Panc1 (cell line): ENCODE data around the gene PLCL1. TPM values are rescaled to one million over a fixed set of nuclear protein-coding genes. Genes with fewer than 3 reads are reported as not detected.

Source experiments
- ATAC-seq: fragments of 200-7000 bp; cut with Tn5 transposase; 2 replicates; pipeline ENCODE4 v1.9.1; 2020; ENCODE audit warnings: mild to moderate bottlenecking, moderate library complexity
- BruUV-seq: library from RNA; stranded (reverse); fragments of 400-500 nt; replicated peaks from 2 replicates; lab custom pipeline; 2021; lab: Mats Ljungman, UMichigan
- CTCF ChIA-PET: fragments of 300-600 bp; sonication (Branson Sonifier 250); formaldehyde crosslinking; loops from one replicate; lab custom pipeline; 2022; ENCODE audit warnings: antibody characterized with exemption; lab: Charles Lee
- POLR2A ChIA-PET: fragments of 300-600 bp; sonication (Branson Sonifier 250); formaldehyde crosslinking; loops from one replicate; lab custom pipeline; 2022; ENCODE audit warnings: antibody characterized with exemption; lab: Charles Lee
- DNase-seq: peaks from one replicate; pipeline ENCODE4 v3.0.0-alpha.2; 2010; ENCODE audit warnings: low read depth, low spot score
- H3K27ac ChIP-seq: 2 replicates; pipeline ENCODE4 v1.5.1; 2011; ENCODE audit warnings: mild to moderate bottlenecking, low read length, inconsistent platforms
- H3K27me3 ChIP-seq: fragments of 200-500 bp; sonication (Bioruptor generic); 2 replicates; pipeline ENCODE4 v1.6.0; 2014; ENCODE audit warnings: low read length, inconsistent platforms; ENCODE audit not compliant: control insufficient read depth, insufficient read depth
- H3K36me3 ChIP-seq: fragments of 200-500 bp; sonication (Bioruptor generic); 2 replicates; pipeline ENCODE4 v1.5.1; 2014; ENCODE audit warnings: inconsistent platforms, mild to moderate bottlenecking, low read length, moderate library complexity; ENCODE audit not compliant: control insufficient read depth, insufficient read depth
- H3K4me1 ChIP-seq: 2 replicates; pipeline ENCODE4 v1.5.1; 2011; ENCODE audit warnings: inconsistent platforms, mild to moderate bottlenecking, low read length, moderate library complexity; ENCODE audit not compliant: control insufficient read depth, insufficient read depth
- H3K4me3 ChIP-seq, 2 experiments: 2 replicates each; pipeline ENCODE4 v1.5.1; 2011 to 2012; ENCODE audit warnings: low read depth in 2 of 2, low read length in 2 of 2, mild to moderate bottlenecking in 2 of 2, inconsistent platforms in 1 of 2, moderate library complexity in 1 of 2
- H3K9me3 ChIP-seq: fragments of 200-500 bp; sonication (Bioruptor generic); 2 replicates; pipeline ENCODE4 v1.5.1; 2014; ENCODE audit warnings: low read depth, mild to moderate bottlenecking, inconsistent platforms, low read length, moderate library complexity; ENCODE audit not compliant: control insufficient read depth, insufficient read depth
- CTCF ChIP-seq: fragments of 450-650 bp; IDR thresholded peaks from 2 replicates; pipeline ENCODE4 v1.5.1; 2017; ENCODE audit warnings: mild to moderate bottlenecking
- POLR2AphosphoS5 ChIP-seq: IDR thresholded peaks from 2 replicates; pipeline ENCODE4 v1.6.1; 2012; ENCODE audit warnings: mild to moderate bottlenecking, low read depth, low read length, moderate library complexity
- SIN3A ChIP-seq: IDR thresholded peaks from 2 replicates; pipeline ENCODE4 v1.6.1; 2012; ENCODE audit warnings: low read depth, mild to moderate bottlenecking, low read length, moderate library complexity, borderline replicate concordance; ENCODE audit not compliant: insufficient read depth
- TCF7L2 ChIP-seq: IDR thresholded peaks from 2 replicates; pipeline ENCODE4 v1.6.1; 2011; ENCODE audit warnings: mild to moderate bottlenecking, low read depth, low read length, inconsistent platforms
- in situ Hi-C: cut with HindIII; loops from 2 replicates; pipeline ENCODE4 v1.10.0; 2016; ENCODE audit warnings: low sequenced_read_pairs, low pct_unique_long_range_greater_than_20kb
- intact Hi-C: fragments of 100-400 bp; cut with micrococcal nuclease; formaldehyde crosslinking; loops from one replicate; pipeline ENCODE4 v1.10.0; 2022; ENCODE audit not compliant: unreplicated experiment
- total RNA-seq: library from RNA; stranded (reverse); gene quantifications from one replicate; pipeline ENCODE4 v1.2.1, GENCODE V29; 2021; ENCODE audit not compliant: unreplicated experiment
- TF ChIP-seq, protein P1 (sequence below), 2 experiments: IDR thresholded peaks; 2 replicates each; pipeline ENCODE4 v1.6.1; 2011 to 2012; ENCODE audit warnings: low read depth in 2 of 2, control low read depth in 1 of 2, low read length in 1 of 2, mild to moderate bottlenecking in 1 of 2, moderate library complexity in 1 of 2; ENCODE audit not compliant: insufficient read depth in 1 of 2

Gene PLCL1
- total RNA-seq, 1 experiment from 2014 or later = not detected

GRCh38 chr2:197885587-197885986, 81.2 kb downstream of the PLCL1 start:
- DNase-seq (no peak), ATAC-seq (no peak)
- Histone ChIP-seq H3K36me3 (no peaks in the 10 kb centered on the region), H3K27ac (no peak overlapping the region), H3K27me3 (no peaks in the 10 kb centered on the region), H3K4me3 (no peak overlapping the region), H3K9me3 (no peaks in the 10 kb centered on the region), H3K4me1 (no peaks in the 10 kb centered on the region)
- CTCF ChIA-PET = no interaction called here
- TF ChIP-seq TCF7L2 (no peak), POLR2AphosphoS5 (no peak), CTCF (no peak), SIN3A (no peak)
- TF ChIP-seq, protein P1, sequence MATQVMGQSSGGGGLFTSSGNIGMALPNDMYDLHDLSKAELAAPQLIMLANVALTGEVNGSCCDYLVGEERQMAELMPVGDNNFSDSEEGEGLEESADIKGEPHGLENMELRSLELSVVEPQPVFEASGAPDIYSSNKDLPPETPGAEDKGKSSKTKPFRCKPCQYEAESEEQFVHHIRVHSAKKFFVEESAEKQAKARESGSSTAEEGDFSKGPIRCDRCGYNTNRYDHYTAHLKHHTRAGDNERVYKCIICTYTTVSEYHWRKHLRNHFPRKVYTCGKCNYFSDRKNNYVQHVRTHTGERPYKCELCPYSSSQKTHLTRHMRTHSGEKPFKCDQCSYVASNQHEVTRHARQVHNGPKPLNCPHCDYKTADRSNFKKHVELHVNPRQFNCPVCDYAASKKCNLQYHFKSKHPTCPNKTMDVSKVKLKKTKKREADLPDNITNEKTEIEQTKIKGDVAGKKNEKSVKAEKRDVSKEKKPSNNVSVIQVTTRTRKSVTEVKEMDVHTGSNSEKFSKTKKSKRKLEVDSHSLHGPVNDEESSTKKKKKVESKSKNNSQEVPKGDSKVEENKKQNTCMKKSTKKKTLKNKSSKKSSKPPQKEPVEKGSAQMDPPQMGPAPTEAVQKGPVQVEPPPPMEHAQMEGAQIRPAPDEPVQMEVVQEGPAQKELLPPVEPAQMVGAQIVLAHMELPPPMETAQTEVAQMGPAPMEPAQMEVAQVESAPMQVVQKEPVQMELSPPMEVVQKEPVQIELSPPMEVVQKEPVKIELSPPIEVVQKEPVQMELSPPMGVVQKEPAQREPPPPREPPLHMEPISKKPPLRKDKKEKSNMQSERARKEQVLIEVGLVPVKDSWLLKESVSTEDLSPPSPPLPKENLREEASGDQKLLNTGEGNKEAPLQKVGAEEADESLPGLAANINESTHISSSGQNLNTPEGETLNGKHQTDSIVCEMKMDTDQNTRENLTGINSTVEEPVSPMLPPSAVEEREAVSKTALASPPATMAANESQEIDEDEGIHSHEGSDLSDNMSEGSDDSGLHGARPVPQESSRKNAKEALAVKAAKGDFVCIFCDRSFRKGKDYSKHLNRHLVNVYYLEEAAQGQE (IDR thresholded peaks at IDR 0.05; ENCODE audit: insufficient read depth in 1 of 2, low read depth in 2 of 2, low read length in 1 of 2) = no peak
- no TSS peak for BruUV-seq
- in situ Hi-C loops = no loop called here
- POLR2A ChIA-PET = no interaction called here
- intact Hi-C loops = no loop called here

- DNase-seq (no peak), ATAC-seq (no peak)
- POLR2A ChIA-PET = no interaction called here
- intact Hi-C loops = no loop called here
- no peaks in the 10 kb centered on the region for H3K27me3 ChIP-seq
- TF ChIP-seq POLR2AphosphoS5 = no peak
- TF ChIP-seq CTCF = no peak
- CTCF ChIA-PET = no interaction called here
- no peaks in the 10 kb centered on the region for H3K4me1 ChIP-seq
- H3K36me3 ChIP-seq = no peaks in the 10 kb centered on the region
- in situ Hi-C loops = no loop called here
- H3K27ac ChIP-seq = no peak overlapping the region
- no peaks in the 10 kb centered on the region for H3K9me3 ChIP-seq
- H3K4me3 ChIP-seq = no peak overlapping the region
- BruUV-seq = no TSS peak
These were observed 83.9 kb downstream of the PLCL1 start for GRCh38 chr2:197888321-197888720.

DNA sequence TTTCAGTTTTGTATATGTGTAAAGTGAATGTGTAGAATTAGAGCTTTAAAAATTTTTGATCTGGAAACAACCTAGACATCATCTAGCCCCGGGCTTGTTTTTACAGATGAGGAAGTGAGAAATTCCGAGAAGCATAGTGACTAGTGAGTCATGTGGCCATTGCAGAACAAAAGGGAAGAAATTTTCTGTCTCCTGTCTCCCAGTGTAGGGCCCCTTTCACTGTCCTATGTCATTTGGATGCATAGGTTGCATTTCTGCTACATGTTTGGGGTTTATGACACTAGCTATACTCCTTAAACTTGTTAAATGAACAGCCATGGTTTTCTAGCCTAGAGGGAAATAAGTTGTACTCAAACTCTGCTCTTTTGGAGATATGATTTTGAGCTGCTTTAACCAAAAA, 84.6 kb downstream of the PLCL1 start:
- DNase-seq (no peak), ATAC-seq (no peak)
- BruUV-seq = no TSS peak
- in situ Hi-C loops = no loop called here
- no peak overlapping the region for H3K27ac ChIP-seq
- H3K27me3 ChIP-seq = no peaks in the 10 kb centered on the region
- ChIA-PET POLR2A (no interaction called here), CTCF (no interaction called here)
- H3K9me3 ChIP-seq = no peaks in the 10 kb centered on the region
- TF ChIP-seq POLR2AphosphoS5 = no peak
- TF ChIP-seq TCF7L2 = no peak
- no peak for TF ChIP-seq CTCF
- no peak for TF ChIP-seq SIN3A
- TF ChIP-seq, protein P1 (IDR thresholded peaks at IDR 0.05; ENCODE audit: insufficient read depth in 1 of 2, low read depth in 2 of 2, low read length in 1 of 2) = no peak
- no peak overlapping the region for H3K4me3 ChIP-seq
- intact Hi-C loops = no loop called here
- H3K36me3 ChIP-seq = no peaks in the 10 kb centered on the region
- H3K4me1 ChIP-seq = no peaks in the 10 kb centered on the region
